Stimulated activated CD8-positive, alpha-beta memory T cell treated with anti-CD3 and anti-CD28 coated beads, Interleukin-12 subunit alpha, Interleukin-12 subunit beta, amount 100 ng/mL, for 4 hours (primary cell): ENCODE results near the gene PIN4.
"Not testable (repeated sequence)": the region's sequence is repeated elsewhere in the genome, so short reads cannot be mapped to it uniquely, and the experiment has no call there.

Experiments
- DNase-seq: peaks from one replicate; pipeline ENCODE4 v3.0.0-alpha.2; 2020; ENCODE audit warnings: low read depth

The PIN4 gene

GRCh38 chrX:72181178-72182125 lies at the start of gene PIN4:
Gene PIN4, plus strand, starts transcription at chrX:72181757. Its CDS starts 29 bp downstream, at chrX:72181786.
- peak; percentile 63 for DNase-seq

DNA sequence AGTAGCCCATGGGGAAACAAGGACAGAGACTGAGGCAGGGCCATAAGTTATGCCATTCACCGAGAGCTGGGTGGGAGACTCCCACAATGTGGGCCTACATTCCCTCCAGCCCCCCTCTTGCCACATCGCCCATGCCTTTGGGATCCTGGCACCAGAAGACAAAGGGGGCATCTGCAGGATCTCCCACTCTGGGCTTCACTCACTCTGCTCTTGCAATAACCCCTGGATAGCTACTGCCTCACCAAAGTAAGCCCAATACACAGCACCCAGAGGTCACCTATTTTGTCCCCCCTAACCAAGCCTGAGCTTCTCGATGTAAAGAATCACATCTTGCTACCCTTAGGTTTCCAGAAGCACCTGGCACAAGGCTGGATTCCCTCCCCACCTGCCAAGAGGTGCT lies 49.1 kb upstream of the PIN4 start:
- no peak for DNase-seq

GRCh38 chrX:72133851-72134546 lies 47.6 kb upstream of the PIN4 start:
- no peak for DNase-seq

DNA sequence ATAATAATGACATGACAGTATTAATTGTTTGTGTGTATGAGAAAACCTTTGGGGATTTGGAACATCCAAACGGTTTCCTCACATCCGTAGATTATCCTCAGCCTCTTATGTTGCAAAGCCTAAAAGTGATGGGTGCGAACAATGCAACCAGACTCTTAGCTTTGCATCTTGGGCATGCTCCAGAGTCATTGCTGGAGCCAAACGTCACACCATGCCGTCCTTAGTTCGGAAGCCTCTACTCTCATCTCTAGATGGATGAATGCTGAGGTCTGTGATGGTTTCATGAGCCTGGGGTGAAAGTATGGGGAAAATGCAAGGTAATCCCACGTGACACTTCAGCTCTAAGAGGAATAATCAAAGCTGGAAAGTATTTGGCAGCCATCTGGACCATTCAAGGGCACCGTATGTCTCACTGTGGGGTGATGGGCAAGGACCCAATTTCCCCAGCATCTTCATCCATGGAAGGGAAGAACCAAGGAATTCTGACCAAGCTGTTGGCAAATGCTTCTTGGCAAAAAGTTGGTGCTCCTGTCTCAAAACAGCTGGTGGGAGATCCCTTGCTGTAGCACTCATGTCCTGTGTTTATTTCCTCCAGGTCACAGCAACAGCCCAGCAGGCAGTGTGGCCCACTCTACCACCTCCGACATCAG lies 43.6 kb upstream of the PIN4 start:
- no peak for DNase-seq

- DNase-seq, result no peak
Measured at GRCh38 chrX:72139538-72139937, 42.0 kb upstream of the PIN4 start.

DNA sequence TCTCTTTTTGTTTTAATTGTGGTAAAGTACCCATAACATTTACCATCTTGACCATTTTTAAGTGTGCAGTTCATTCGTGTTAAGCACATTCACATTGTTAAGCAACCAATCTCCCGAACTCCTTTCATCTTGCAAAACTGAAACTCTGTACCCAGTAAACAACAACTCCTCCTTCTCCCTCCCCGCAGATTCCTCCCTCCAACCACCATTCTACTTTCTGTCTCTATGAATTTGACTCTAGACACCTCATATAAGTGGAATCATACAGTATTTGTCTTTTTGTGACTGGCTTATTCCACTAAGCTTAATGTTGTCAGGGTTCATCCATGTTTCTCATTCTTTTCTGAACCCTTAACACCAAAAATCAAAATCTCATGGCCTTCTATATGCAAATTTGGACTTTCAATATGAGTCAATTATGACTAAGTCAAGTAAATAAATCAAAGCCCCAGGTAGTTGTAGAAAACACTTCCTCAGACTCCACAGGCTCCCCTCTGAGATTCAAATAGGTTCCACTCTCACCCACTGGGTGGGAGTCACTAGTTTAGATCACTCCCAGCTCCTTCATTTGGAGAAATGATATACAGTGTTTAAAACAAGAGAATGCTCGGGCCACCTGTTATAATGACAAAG lies 40.1 kb upstream of the PIN4 start:
- no peak for DNase-seq

GRCh38 chrX:72142094-72142793 lies 39.3 kb upstream of the PIN4 start:
- DNase-seq, result no peak

GRCh38 chrX:72142794-72143608 lies 38.6 kb upstream of the PIN4 start:
- DNase-seq, result no peak

DNA sequence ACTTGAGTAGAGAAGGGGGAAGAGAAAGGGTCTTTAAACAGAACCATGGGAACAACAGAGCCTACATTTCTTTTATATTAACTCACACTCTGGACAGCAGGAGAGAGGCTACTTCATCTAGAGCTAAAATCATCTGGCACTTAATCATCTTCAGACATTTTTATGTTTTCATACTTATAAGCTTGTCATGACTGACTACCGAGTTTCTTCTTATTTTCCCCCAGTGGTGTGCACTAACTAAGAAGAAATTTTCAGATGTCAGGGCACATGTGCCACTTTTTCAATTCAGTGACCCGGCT lies 38.0 kb upstream of the PIN4 start:
- no peak for DNase-seq

- DNase-seq, result no peak
Measured at GRCh38 chrX:72145181-72145580, 36.4 kb upstream of the PIN4 start.

GRCh38 chrX:72146527-72146926 lies 35.0 kb upstream of the PIN4 start:
- no peak for DNase-seq

DNA sequence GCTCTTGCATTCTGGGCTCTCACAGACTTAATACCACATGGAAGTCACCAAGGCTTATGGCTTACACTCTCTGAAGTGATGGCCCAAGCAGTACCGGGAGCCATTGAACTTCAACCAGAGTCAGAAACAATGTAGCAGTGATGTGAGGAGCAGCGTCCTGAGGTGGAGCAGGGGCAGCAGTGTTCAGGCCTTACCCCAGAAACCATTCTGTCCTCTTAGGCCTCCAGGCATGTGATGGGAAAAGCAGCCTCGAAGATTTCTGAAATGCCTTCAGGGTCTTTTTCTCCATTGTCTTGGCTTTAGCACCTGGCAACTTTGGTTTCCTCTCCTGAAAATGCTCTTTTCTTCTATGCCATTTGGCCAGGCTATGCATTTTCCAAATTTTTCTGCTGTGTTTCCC lies 22.8 kb upstream of the PIN4 start:
- no peak for DNase-seq

DNA sequence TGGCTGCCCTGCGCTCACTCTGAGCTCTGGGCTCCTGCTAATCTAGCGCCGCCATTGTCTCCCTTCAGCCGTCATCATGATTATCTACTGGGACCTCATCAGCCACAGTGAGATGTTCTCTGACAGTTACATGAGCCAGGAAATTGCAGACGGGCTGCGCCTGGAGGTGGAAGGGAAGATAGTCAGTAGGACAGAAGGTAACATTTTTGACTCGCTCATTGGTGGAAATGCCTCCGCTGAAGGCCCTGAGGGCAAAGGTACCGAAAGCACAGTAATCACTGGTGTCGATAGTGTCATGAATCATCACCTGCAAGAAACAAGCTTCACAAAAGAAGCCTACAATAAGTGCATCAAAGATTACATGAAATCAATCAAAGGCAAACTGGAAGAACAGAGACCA lies 21.8 kb upstream of the PIN4 start:
- no peak for DNase-seq

GRCh38 chrX:72165551-72165950 lies 16.0 kb upstream of the PIN4 start:
- DNase-seq, result no peak

- no peak for DNase-seq
Measured at GRCh38 chrX:72169008-72169728, 12.4 kb upstream of the PIN4 start.

GRCh38 chrX:72176289-72176688 lies 5.3 kb upstream of the PIN4 start:
- not testable (repeated sequence) for DNase-seq

GRCh38 chrX:72176981-72177380 lies 4.6 kb upstream of the PIN4 start:
- DNase-seq, result no peak

- no peak for DNase-seq
Measured at GRCh38 chrX:72180539-72180938, 1.0 kb upstream of the PIN4 start.

- no peak for DNase-seq
Measured at GRCh38 chrX:72182924-72183323, 1.4 kb downstream of the PIN4 start.

DNA sequence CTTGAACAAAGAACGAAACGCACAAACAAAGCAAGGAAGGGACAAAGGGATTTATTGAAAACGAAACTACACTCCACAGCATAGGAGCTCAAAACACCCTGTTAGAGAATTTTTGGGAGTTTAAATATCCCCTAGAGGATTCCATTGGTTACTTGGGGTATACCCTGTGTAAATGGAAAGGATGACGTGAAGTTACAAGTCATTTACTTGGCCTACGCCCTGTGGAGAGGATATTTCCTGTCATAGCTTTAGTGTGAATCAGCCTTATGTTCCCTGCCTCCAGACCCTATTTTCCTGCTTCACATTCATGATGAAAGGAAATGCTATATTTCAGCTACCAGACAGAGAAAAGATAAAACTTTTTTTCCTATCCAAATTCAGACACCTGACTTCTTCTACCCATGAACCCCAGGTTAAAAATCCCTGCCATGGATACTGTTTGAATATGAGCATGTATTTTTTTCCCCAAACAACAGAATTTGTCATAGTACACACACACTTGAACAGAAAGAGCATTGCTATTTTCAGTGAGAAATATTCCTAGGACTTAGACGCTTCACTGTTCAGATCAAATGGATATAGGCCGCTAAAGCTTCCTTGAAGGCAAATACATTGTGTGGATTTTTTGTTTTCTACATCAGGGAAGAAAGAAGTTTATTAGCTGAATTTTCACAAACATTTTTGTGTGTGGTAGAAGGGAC lies 20.4 kb downstream of the PIN4 start:
- DNase-seq, result no peak
